ENCODE measurements around the gene ARMH3.

ARMH3 gene

GRCh38 chr10:101826852-101827434 lies 229.0 kb downstream of the ARMH3 start:
- DNase-seq, result no peak

- DNase-seq, result no peak
These were observed 231.2 kb downstream of the ARMH3 start for GRCh38 chr10:101824736-101825135.

GRCh38 chr10:101818872-101819633 lies 236.9 kb downstream of the ARMH3 start:
- peak; percentile 55 for DNase-seq

GRCh38 chr10:101818119-101818871 lies 237.7 kb downstream of the ARMH3 start, which contains the start of gene OGA:
OGA (minus strand) TSS chr10:101818444; CDS start chr10:101818022, 422 bp downstream.
- DNase-seq, result peak; percentile 95

GRCh38 chr10:101817337-101818118 lies 238.4 kb downstream of the ARMH3 start:
- DNase-seq, result peak; percentile 49

- no peak for DNase-seq
These were observed 239.0 kb downstream of the ARMH3 start for GRCh38 chr10:101816913-101817336.

GRCh38 chr10:101816376-101816775 lies 239.6 kb downstream of the ARMH3 start:
- DNase-seq, result no peak

DNA sequence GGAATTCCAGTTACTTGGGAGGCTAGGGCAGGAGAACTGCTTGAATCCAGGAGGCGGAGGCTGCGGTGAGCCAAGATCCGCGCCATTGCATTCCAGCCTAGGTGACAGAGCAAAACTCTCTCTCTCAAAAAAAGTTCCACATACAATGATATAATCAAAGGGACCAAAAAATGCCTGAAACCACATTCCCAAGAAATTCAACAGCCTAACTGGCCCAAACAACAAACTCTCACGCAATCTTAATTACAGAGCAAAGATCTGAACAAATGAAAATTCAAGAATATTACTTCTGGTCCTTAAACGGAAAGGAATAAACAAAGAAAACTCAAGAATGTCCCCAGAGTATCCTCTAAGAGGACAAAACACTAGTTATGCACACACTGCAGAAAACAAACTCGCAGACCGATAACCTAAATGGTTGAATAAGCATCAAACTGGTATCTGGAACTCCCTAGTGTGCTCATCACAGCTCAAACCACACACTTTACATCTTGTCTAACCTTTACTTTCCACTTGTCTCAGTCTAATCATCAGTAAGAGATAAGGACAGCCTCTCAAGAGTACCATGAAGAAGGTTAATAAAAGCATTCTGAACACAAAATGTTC lies 241.4 kb downstream of the ARMH3 start:
- peak; percentile 12 for DNase-seq

DNA sequence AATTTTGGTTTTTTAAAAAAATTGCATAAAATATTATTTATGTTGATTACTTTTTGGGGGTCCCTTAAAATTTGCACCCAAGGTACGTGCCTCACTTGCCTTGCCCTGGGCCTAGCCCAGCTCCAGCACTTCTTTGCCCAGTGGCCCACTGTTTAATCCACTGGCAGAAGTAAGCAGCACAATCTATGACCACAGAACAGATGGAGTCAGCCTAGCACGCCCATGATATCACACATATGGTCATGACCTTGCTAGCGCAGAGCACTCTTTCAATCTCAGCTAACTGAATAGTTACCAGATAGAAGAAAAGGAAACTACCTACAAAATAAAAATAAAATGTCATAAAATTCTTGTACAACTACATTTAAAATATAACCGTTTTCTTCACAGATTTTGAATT lies 243.4 kb downstream of the ARMH3 start:
- no peak for DNase-seq

DNA sequence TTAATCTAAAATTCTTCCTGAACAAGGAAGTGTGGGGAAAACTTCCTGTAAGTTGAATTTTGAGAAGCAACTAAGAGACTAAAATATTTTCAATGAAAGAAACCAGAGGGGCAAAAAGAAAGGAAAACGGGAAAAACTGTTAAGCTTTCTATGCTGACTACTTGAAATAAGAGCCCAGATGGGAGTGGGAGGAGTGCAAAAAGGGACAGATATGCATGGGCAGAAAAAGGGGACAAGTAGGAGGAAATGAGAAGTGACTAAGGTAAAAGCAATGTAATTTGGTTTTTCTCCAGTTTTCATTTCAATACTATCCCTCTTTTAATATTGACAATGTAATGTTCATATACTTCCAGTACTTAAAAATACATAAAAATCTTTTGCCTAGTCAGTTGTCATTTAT lies 248.8 kb downstream of the ARMH3 start:
- no peak for DNase-seq

GRCh38 chr10:101803511-101803910 lies 252.5 kb downstream of the ARMH3 start:
- no peak for DNase-seq

GRCh38 chr10:101797403-101798059 lies 258.4 kb downstream of the ARMH3 start:
- no peak for DNase-seq

All from DMS79 (cell line).